Neutrophil (primary cell): ENCODE results near the gene RSPH6A.
A peak's percentile ranks its signal among the peaks of the same experiment; 100 is the strongest.

ENCODE experiments used
- H3K27ac ChIP-seq: fragments of 200-600 bp; sonication (generic); 2 replicates; pipeline ENCODE4 v1.5.1; 2016; ENCODE audit warnings: mild to moderate bottlenecking, moderate library complexity
- H3K27me3 ChIP-seq: fragments of 200-600 bp; sonication (generic); 2 replicates; pipeline ENCODE4 v1.6.0; 2016; ENCODE audit warnings: mild to moderate bottlenecking
- H3K36me3 ChIP-seq: fragments of 200-600 bp; sonication (generic); 2 replicates; pipeline ENCODE4 v1.5.1; 2017
- H3K4me1 ChIP-seq, 2 experiments: fragments of 200-600 bp in 1 of 2; sonication (generic) in 1 of 2; 1 replicate in 1 of 2; 2 replicates in 1 of 2; pipeline versions ENCODE4 v1.5.1 to v1.6.1; 2013 to 2016; ENCODE audit warnings: low read depth in 1 of 2, low read length in 1 of 2, mild to moderate bottlenecking in 1 of 2, moderate library complexity in 1 of 2; ENCODE audit not compliant: control insufficient read depth in 1 of 2, insufficient read depth in 1 of 2
- H3K4me3 ChIP-seq, 2 experiments: fragments of 200-600 bp in 1 of 2; sonication (generic) in 1 of 2; 1 replicate in 1 of 2; 2 replicates in 1 of 2; pipeline ENCODE4 v1.5.1; 2013 to 2016; ENCODE audit warnings: low read depth in 1 of 2, low read length in 1 of 2, mild to moderate bottlenecking in 1 of 2, moderate library complexity in 1 of 2
- H3K9me3 ChIP-seq: fragments of 200-600 bp; sonication (generic); 2 replicates; pipeline ENCODE4 v1.5.1; 2016
- CTCF ChIP-seq: fragments of 200-600 bp; sonication (generic); IDR thresholded peaks from 2 replicates; pipeline ENCODE4 v1.5.1; 2016; ENCODE audit warnings: antibody characterized with exemption

RSPH6A gene

DNA sequence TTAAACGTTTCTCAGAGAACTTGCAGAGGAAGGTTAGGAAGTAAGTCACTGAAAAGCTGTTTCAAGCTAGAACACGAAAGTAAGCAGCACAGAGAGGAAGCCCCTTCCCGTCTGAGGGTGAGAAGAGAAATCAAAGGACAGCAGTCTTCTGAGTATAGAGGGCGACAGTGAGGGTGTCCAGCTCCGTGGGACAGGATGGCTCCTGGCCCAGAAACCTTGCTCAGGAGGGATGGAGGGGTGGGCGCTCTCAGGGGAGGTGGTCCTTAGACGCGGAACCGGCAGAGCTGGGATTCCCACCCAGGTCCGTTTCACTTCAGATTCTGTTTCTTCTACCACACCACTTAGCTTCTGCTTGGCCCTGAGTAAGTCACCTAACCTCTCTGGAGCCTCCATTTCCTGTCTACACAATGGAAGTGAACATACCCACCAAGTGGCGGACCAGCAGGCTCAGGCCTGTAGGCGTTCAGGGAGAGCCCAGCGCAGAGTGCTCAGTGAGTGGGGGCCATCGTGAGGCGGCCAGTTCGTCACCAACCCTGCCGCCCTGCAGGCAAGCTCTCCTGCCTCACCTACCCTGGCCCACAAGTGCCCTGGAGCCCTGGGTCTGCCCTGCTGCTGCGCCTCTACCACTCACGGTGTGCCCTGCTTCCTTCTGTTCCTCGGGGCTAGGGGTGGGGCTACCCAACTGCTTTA, 5.5 kb upstream of the RSPH6A start:
- Histone ChIP-seq H3K27me3 (peaks cover 12% of the 10 kb centered on the region), H3K4me1 (peaks cover 0 to 4% of the 10 kb centered on the region in 2 experiments), H3K27ac (no peak overlapping the region), H3K4me3 (no peak overlapping the region), H3K9me3 (no peaks in the 10 kb centered on the region), H3K36me3 (peaks cover 70% of the 10 kb centered on the region)
- no peak for TF ChIP-seq CTCF

DNA sequence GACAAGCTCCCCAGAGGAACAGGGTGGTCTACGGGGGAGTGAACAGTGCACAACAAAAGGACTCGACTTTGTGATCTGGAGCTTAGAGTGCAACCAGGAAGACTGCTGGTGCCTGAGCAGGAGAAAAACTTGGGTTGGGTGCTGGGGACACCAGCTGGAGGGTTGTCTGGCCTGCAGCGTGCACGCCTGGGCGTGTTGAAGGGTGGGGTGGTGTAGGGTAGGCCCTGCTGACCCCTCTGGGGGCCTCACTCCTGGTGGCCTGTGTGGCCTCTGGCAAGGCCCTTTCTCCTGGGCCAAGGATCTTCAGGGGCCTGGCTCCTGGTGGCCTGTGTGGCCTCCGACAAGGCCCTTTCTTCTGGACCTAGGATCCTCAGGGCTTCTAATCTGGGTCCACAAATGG, 4.7 kb upstream of the RSPH6A start:
- TF ChIP-seq CTCF = no peak
- no peaks in the 10 kb centered on the region for H3K9me3 ChIP-seq
- H3K27me3 ChIP-seq = peaks cover 20% of the 10 kb centered on the region
- peaks cover 62% of the 10 kb centered on the region for H3K36me3 ChIP-seq
- no peak overlapping the region for H3K27ac ChIP-seq
- no peak overlapping the region for H3K4me3 ChIP-seq
- peaks cover 0 to 4% of the 10 kb centered on the region in 2 experiments for H3K4me1 ChIP-seq

GRCh38 chr19:45817725-45818301, 2.7 kb upstream of the RSPH6A start:
- Histone ChIP-seq H3K4me3 (no peak overlapping the region), H3K9me3 (no peaks in the 10 kb centered on the region), H3K27ac (no peak overlapping the region), H3K27me3 (peaks cover 40% of the 10 kb centered on the region), H3K4me1 (peaks cover 0 to 4% of the 10 kb centered on the region in 2 experiments), H3K36me3 (peaks cover 42% of the 10 kb centered on the region)
- TF ChIP-seq CTCF = no peak

- Histone ChIP-seq H3K4me3 (no peak overlapping the region), H3K9me3 (no peaks in the 10 kb centered on the region), H3K27me3 (peaks cover 46% of the 10 kb centered on the region), H3K27ac (no peak overlapping the region), H3K36me3 (peaks cover 36% of the 10 kb centered on the region), H3K4me1 (peaks cover 0 to 4% of the 10 kb centered on the region in 2 experiments)
- TF ChIP-seq CTCF = peak; percentile 95
Observed at GRCh38 chr19:45817010-45817724, 2.1 kb upstream of the RSPH6A start.

DNA sequence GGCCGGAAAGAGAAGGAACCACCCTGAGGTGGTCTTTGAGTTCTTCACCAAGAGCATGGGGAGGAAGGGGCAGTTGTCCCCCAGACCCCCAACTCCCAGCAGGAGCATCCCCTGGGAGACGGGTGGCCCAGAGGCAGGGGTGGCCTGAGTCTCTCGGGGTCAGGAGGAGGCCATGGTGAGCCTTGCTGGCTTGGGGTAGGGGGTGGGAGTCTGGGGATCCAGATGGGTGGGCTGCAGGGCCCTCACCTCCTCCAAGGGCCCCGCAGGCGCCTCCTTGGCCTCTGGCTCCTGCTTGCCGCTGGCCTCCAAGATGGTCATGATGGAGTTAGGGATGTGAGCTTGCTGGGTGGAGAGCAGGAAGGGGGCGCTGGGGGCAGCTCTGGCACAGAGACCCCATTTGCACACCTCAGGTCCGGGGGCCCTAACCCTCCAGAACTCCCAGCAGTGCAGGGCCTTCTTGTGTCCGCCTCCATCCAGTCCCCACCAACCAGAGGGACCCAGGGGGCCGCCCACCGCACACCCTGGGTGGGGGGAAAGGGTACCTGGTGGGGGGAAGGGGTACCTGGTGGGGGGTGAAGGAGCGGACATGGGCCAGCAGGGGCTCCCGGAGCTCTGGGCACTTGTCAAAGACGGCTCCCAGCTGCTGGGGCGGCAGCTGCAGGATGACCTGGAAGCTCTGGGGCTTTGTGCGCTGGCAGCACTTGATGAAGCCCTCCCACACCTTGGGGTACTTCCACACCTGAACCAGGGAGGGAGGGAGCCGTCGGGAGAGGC, 1.3 kb upstream of the RSPH6A start:
- no peak overlapping the region for H3K27ac ChIP-seq
- H3K27me3 ChIP-seq = peaks cover 51% of the 10 kb centered on the region
- no peak overlapping the region for H3K4me3 ChIP-seq
- TF ChIP-seq CTCF = no peak
- H3K4me1 ChIP-seq = peaks cover 0 to 4% of the 10 kb centered on the region in 2 experiments
- H3K36me3 ChIP-seq = peaks cover 31% of the 10 kb centered on the region
- H3K9me3 ChIP-seq = no peaks in the 10 kb centered on the region
